Ectodermal cell (in vitro differentiated cells): ENCODE measurements around the gene ENOX1.

Experiments used
- H3K27ac ChIP-seq: 2 replicates; pipeline ENCODE4 v1.7.0; 2013; ENCODE audit warnings: mild to moderate bottlenecking, low read depth, low read length; ENCODE audit not compliant: insufficient read depth, poor library complexity, severe bottlenecking
- H3K27me3 ChIP-seq: 2 replicates; pipeline ENCODE4 v1.7.0; 2013; ENCODE audit warnings: mild to moderate bottlenecking, low read length; ENCODE audit not compliant: insufficient read depth, control insufficient read depth, poor library complexity, severe bottlenecking
- H3K36me3 ChIP-seq: one replicate; pipeline ENCODE4 v1.7.0; 2013; ENCODE audit warnings: low read length; ENCODE audit not compliant: control insufficient read depth, insufficient read depth
- H3K4me1 ChIP-seq: one replicate; pipeline ENCODE4 v1.7.0; 2013; ENCODE audit warnings: low read length; ENCODE audit not compliant: control insufficient read depth, insufficient read depth
- H3K4me3 ChIP-seq: 2 replicates; pipeline ENCODE4 v1.7.0; 2013; ENCODE audit warnings: low read depth, low read length, control low read depth; ENCODE audit not compliant: insufficient read depth
- H3K9me3 ChIP-seq: 2 replicates; pipeline ENCODE4 v1.7.0; 2013; ENCODE audit warnings: mild to moderate bottlenecking, low read length, moderate library complexity; ENCODE audit not compliant: control insufficient read depth
- WGBS, 2 experiments: methylation state at CpG; one replicate each; pipeline ENCODE4 v1.1.7; 2013; ENCODE audit warnings: missing lambda C conversion rate in 2 of 2; 5-methylcytosine and 5-hydroxymethylcytosine counted together

The ENOX1 gene

DNA sequence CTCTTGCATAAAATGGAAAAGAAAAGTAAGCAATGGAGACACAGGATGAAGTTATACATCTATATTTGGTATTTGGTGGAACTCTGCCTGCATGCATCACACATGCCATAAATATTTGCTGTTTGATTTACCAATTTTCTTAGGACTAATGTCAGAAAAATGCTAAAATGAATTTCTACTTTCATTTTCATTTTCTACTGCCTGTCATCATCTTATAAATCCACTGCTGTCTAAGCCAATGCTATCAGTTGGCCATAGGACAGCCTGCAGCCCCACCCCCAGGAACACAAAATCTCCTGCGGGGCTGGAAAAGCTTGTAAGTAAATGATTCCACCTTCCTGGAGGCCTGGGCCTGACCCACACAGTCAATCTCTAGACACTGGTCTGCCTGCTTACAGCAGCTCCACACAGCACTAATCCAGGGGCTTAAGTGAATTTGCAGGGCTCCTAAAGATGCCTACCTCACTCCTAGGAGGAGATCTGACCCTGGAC is 122.0 kb downstream of the ENOX1 start:
- H3K27ac ChIP-seq, result no peak overlapping the region
- H3K4me1 ChIP-seq, result peaks cover 32% of the 10 kb centered on the region
- no peak overlapping the region for H3K4me3 ChIP-seq
- 35 to 53% methylated on average over 1 of the region's 1 CpG for WGBS, 2 experiments
- H3K9me3 ChIP-seq, result no peaks in the 10 kb centered on the region
- no peaks in the 10 kb centered on the region for H3K27me3 ChIP-seq
- H3K36me3 ChIP-seq, result no peaks in the 10 kb centered on the region

GRCh38 chr13:43663474-43664090 is 123.2 kb downstream of the ENOX1 start:
- no peak overlapping the region for H3K27ac ChIP-seq
- H3K4me3 ChIP-seq, result no peak overlapping the region
- no peaks in the 10 kb centered on the region for H3K9me3 ChIP-seq
- no peaks in the 10 kb centered on the region for H3K27me3 ChIP-seq
- 91 to 98% methylated on average over 3 of the region's 3 CpGs for WGBS, 2 experiments
- peaks cover 20% of the 10 kb centered on the region for H3K4me1 ChIP-seq
- H3K36me3 ChIP-seq, result no peaks in the 10 kb centered on the region

- Histone ChIP-seq H3K9me3 (no peaks in the 10 kb centered on the region), H3K4me1 (peaks cover 14% of the 10 kb centered on the region), H3K27ac (no peak overlapping the region), H3K4me3 (no peak overlapping the region), H3K36me3 (no peaks in the 10 kb centered on the region), H3K27me3 (no peaks in the 10 kb centered on the region)
These were observed 123.8 kb downstream of the ENOX1 start for GRCh38 chr13:43662976-43663375.

GRCh38 chr13:43661161-43661830 is 125.5 kb downstream of the ENOX1 start:
- Histone ChIP-seq H3K4me3 (no peak overlapping the region), H3K27me3 (no peaks in the 10 kb centered on the region)
- WGBS, 2 experiments, result 77 to 80% methylated on average over 6 of the region's 6 CpGs

DNA sequence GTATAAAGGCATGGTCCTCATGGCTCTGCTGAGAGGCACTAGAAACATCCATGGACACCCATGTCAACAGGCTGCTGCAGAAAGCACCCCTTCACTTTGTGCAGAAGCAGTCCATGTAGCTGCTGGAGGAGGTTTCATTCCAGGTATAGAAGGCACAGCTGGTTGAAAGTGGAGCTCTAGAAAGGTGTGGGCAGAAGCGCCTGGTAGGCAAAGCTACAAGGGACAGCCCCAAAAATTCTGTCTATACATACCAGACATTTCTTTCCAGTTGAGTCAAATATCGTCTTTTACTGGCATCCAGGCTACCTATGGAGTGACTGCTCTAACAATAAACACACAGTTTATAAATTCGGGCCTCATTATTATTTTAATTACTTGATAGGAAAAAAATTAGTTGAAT is 129.3 kb downstream of the ENOX1 start:
- 89 to 96% methylated on average over 2 to 3 of the region's 3 CpGs for WGBS, 2 experiments
- Histone ChIP-seq H3K27ac (no peak overlapping the region), H3K27me3 (no peaks in the 10 kb centered on the region), H3K9me3 (no peaks in the 10 kb centered on the region), H3K4me3 (no peak overlapping the region), H3K4me1 (no peaks in the 10 kb centered on the region), H3K36me3 (no peaks in the 10 kb centered on the region)

More at GRCh38 chr13:43661161-43661830, 125.5 kb downstream of the ENOX1 start:
- no peaks in the 10 kb centered on the region for H3K9me3 ChIP-seq
- no peaks in the 10 kb centered on the region for H3K36me3 ChIP-seq
- H3K4me1 ChIP-seq, result peaks cover 4% of the 10 kb centered on the region
- no peak overlapping the region for H3K27ac ChIP-seq

GRCh38 chr13:43653980-43654379 is 132.8 kb downstream of the ENOX1 start:
- Histone ChIP-seq H3K9me3 (no peaks in the 10 kb centered on the region), H3K27ac (no peak overlapping the region), H3K27me3 (no peaks in the 10 kb centered on the region), H3K36me3 (no peaks in the 10 kb centered on the region), H3K4me1 (no peaks in the 10 kb centered on the region), H3K4me3 (no peak overlapping the region)
- 92 to 94% methylated on average over 1 of the region's 1 CpG for WGBS, 2 experiments

DNA sequence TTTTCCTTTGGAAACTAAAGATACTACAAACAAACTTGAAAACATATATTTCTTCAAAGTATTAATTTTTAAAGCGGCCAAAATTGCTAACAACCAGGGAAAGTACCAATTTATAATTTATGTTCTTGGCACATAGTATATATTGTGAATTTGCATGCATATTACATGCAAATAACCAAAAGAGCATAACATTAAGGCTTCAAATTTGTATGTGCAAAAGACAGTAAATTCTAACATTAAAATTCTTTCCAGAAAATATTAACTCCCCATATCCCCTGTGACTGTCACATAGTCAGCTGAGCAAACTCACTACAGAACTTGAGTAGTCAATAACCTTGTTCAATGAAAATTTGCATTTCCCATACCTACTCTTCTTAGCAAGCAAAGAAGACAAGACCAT is 133.4 kb downstream of the ENOX1 start:
- Histone ChIP-seq H3K27ac (no peak overlapping the region), H3K36me3 (no peaks in the 10 kb centered on the region), H3K27me3 (no peaks in the 10 kb centered on the region), H3K4me3 (no peak overlapping the region), H3K4me1 (no peaks in the 10 kb centered on the region), H3K9me3 (no peaks in the 10 kb centered on the region)
- no CpG with 5 or more reads among the region's 1 CpG for WGBS, 2 experiments

DNA sequence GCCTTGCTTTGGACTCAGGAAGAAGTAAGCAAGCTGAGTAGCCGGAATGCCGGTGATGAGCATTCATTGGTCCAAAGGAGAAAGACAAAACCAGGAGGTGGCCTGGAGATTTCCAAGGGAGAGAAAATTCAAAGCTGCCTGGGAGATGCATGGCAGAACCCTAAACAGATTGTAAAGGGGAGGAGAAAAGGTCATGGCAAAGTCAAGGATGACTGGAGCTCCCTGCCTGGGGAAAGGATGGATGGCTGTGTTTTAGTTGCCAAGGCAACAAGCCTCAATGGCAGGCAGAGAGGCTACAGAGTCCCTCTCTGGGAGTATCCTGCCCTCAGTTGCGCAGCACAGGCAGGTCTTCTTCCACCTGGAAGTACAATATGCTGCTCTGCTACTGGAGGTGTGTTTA is 134.0 kb downstream of the ENOX1 start:
- H3K27me3 ChIP-seq, result no peaks in the 10 kb centered on the region
- H3K9me3 ChIP-seq, result no peaks in the 10 kb centered on the region
- no peaks in the 10 kb centered on the region for H3K4me1 ChIP-seq
- 92 to 95% methylated on average over 3 of the region's 3 CpGs for WGBS, 2 experiments
- no peaks in the 10 kb centered on the region for H3K36me3 ChIP-seq
- H3K4me3 ChIP-seq, result no peak overlapping the region
- H3K27ac ChIP-seq, result no peak overlapping the region

GRCh38 chr13:43650882-43651281 is 135.9 kb downstream of the ENOX1 start:
- H3K4me1 ChIP-seq, result no peaks in the 10 kb centered on the region
- H3K27ac ChIP-seq, result no peak overlapping the region
- H3K27me3 ChIP-seq, result no peaks in the 10 kb centered on the region
- H3K36me3 ChIP-seq, result no peaks in the 10 kb centered on the region
- 90 to 93% methylated on average over 4 of the region's 4 CpGs for WGBS, 2 experiments
- no peak overlapping the region for H3K4me3 ChIP-seq
- H3K9me3 ChIP-seq, result no peaks in the 10 kb centered on the region

GRCh38 chr13:43648733-43649132 is 138.0 kb downstream of the ENOX1 start:
- 94% methylated on average over 5 of the region's 5 CpGs for WGBS, 2 experiments
- no peaks in the 10 kb centered on the region for H3K4me1 ChIP-seq
- H3K4me3 ChIP-seq, result no peak overlapping the region
- H3K9me3 ChIP-seq, result no peaks in the 10 kb centered on the region
- no peaks in the 10 kb centered on the region for H3K27me3 ChIP-seq
- no peaks in the 10 kb centered on the region for H3K36me3 ChIP-seq
- no peak overlapping the region for H3K27ac ChIP-seq
